ENCODE results near the gene RNF151.
A peak's percentile ranks its signal among the peaks of the same experiment; 100 is the strongest.
"Not testable (repeated sequence)": the region's sequence is repeated elsewhere in the genome, so short reads cannot be mapped to it uniquely, and the experiment has no call there.

The RNF151 gene

DNA sequence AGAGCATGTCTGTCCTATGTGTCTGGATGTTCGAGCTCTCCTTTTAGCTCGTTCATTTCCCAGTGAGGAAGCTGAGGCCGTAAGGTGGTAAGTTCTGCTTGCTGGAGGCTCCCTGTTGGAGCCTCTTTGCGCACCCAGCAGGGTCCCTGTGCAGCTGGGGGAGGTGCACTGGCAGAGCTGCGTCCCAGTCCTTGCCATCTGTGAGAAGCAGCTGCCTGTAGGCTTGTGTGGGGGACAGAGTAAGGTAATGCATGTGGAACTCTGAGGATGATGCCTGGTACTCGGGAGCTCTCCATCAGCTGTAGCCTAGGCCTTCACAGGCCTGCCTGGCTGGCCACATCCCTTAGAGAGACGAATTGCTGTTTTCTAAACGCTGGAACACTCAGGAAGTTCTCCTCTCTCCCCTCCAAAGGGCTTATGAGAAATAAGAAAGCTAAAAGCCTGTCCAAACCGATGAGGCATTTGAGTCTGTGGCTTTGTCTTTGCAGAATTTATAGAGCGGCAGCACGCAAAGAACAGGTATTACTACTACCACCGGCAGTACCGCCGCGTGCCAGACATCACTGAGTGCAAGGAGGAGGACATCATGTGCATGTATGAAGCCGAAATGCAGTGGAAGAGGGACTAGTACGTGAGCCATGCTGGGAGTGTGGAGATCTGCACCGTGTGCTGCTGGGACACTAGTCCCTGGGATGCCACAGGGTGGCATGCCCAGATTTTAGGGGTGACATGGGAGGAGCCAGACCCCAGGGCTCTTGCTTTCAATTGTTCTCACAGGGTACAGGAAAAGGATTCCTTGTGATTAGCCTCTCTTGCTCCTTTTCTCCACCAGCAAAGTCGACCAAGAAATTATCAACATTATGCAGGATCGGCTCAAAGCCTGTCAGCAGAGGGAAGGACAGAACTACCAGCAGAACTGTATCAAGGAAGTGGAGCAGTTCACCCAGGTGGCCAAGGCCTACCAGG lies 5.7 kb upstream of the RNF151 start:
- peak; percentile 60 for DNase-seq

DNA sequence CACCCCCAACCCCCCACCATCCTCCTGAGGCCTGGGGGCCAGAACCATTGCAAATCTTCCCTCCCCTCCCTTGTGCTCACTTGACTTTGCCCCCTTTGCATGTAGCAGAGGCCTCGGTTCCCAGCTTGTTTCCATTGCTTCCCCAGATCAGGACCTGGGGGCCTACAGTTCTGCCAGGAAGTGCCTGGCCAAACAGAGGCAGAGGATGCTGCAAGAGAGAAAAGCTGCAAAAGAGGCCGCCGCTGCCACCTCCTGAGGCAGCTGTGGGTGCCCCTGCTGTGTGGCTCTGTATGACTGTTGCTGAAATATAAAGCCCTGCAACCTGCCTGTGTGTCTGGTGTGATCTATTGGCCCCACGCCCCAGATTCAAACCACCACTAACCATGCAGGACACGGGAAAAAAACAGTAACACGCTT lies 5.0 kb upstream of the RNF151 start:
- DNase-seq = no peak

DNA sequence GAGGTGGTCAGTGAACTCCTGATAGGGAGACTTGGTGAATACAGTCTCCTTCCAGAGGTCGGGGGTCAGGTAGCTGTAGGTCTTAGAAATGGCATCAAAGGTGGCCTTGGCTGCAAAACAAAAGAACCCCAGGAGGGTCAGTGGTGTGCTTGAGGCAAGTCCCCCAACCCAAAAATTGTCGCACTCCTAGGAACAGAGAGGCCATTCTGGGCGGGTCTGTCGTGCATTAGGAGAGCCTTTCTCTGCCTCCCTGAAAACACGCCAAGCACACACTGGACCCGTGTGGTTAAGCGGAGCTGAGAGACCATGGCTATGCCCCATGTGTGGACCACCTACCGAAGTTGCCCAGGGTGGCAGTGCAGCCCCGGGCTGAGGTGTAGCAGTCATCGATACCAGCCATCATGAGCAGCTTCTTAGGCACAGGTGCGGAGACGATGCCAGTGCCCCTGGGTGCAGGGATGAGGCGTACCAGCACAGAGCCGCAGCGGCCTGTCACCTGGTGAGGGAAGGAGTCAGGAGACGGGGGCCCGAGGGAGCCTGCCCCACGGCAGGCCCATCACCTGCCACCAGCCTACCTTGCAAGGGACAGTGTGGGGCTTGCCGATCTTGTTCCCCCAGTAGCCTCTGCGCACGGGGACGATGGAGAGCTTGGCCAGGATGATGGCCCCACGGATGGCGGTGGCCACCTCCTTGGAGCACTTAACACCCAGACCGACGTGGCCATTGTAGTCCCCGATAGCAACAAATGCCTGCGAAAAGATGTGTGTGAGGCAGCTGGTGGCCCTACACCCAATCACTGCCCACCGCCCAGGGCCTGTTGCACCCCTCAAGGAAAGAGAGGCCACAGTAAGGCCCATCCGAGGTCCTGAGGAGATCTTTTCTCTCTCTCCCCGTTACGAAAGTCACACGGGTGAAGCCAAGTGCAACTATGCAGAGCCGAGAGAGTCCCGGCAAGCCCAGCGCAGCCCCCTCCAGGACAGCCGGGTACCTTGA lies 4.2 kb upstream of the RNF151 start:
- not testable (repeated sequence) for DNase-seq

DNA sequence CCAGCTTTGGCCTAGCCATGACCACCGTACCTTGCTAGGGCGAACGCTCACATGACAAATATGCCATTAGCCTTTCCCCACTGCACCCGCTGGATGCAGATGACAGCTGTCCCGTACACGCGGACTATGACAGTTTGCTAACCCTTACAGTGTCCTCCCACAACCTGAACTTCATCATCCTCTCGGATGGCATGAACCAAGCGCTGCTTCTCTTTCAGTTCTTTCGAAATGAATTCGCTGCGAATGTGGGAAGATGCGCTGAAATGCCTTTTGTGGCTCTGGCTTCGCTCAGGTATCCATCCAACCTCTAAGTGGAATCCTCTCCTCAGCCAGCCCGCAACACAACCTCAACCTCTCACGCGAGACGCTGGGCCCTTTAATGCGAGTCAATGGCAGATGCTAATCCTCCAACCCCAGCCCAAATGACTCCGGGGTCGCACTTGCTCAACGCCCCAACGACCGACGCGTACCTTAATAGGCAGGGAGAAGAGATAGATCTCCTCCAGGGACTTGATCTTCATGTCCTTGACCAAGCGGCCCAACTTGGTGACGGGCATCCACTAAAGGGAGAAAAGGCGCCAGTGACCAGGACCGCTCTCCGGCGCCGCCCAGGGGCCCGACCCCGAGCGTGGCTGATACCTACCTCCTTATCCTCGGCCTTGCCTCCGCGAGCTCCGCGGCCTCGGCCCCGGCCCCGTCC lies 2.7 kb upstream of the RNF151 start:
- DNase-seq = peak; percentile 44

DNA sequence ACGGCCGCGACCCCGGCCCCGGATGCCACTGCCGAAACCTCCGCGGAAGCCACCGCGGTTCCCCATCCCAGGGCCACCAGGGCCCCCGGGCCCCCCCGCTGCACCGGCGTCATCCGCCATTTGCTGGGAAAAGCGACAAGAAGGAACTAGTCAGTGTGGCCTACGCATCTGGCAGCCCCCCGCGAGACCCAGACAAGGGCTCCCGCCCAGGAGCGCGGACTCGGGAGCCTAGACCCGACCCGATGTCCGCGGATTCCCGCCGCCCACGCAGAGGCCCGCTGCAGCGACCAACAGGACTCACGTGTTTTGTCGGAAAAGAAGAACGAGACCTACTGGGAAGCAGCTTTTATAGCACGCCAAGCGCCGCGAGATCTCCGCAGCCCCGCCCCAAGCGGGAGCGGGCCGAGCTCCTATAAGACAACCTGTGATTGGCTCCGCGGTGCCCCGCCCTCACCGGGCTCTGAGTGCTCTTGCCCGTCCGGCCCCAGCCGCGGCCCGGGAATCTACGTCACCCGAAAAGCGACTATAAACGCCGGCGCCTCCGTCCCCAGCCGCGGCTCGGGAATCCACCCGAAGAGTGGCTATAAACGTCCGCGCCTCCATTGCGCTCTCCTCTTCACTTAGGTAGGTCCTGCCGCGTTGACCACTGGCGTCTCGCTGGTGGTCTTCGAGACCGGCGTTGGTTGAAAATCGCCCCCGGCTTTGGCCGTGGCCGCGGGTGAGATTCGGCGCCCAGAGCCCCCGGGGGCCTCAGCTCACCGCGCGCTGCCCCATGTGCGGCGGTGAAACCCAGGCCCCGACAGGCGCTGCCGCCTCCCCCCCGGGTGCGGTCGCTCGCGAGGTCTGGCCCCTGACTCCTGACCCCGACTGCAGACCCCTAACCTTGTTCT lies 1.9 kb upstream of the RNF151 start, which contains the start of gene RPS2:
Gene RPS2 (minus strand): TSS at position 321 of the 890 bp plus-strand sequence. CDS start 201 bp downstream, at position 120.
- peak; percentile 100 for DNase-seq

DNA sequence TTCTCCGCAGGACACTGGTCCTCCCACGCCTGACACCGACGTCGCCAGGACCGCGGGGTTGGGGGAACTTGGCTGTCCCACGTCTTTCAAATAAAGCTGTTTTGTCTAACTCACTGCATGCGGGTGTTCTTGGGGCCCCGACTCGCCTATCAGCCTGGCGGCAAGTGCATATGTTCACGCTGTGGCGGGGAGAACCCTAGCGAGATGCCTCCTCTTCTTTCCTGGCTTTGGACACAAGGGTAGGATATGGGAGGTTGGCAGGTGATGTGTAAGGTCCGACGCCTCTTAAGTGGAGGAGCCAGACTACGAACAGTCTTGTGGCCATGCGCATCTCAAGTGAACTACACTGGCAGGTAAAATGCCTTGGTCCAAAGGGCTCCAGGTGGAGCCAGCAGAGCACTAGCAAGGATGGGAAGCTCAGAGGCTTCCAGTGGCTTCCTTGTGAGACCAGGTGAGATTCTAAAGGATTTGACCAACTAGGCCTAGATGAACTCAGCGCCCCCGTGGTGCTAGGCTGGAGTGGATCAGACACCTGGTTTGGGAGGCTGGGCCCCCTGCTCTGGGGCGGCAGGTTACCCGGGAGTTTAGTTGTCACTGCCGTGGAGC lies 1.2 kb upstream of the RNF151 start:
- no peak for DNase-seq

DNA sequence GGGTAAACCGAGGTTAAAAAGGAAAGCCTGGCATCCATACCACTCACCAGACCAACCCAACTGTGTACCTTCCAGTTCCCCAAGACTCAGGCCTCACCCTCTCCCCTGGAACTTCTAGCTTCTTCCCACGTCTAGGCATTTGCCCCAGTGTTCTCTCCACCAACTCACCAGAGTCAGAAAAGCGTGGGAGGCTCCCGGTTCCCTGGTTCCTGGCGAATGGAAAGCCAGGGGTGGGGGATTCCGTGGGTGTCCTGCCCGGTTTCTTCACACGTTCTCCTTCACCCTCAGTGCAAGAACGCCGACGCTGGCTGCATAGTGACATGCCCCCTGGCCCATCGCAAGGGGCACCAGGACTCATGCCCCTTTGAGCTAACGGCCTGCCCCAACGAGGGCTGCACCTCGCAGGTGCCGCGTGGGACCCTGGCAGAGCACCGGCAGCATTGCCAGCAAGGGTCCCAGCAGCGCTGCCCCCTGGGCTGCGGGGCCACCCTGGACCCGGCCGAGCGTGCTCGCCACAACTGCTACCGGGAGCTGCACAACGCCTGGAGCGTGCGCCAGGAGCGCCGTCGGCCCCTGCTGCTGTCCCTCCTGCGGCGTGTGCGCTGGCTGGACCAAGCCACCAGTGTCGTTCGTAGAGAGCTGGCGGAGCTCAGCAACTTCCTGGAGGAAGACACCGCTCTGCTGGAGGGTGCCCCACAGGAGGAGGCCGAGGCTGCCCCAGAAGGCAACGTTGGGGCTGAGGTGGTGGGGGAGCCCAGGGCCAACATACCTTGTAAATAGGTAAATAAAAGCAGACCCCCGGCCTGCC lies 1.7 kb downstream of the RNF151 start:
- DNase-seq = no peak

DNA sequence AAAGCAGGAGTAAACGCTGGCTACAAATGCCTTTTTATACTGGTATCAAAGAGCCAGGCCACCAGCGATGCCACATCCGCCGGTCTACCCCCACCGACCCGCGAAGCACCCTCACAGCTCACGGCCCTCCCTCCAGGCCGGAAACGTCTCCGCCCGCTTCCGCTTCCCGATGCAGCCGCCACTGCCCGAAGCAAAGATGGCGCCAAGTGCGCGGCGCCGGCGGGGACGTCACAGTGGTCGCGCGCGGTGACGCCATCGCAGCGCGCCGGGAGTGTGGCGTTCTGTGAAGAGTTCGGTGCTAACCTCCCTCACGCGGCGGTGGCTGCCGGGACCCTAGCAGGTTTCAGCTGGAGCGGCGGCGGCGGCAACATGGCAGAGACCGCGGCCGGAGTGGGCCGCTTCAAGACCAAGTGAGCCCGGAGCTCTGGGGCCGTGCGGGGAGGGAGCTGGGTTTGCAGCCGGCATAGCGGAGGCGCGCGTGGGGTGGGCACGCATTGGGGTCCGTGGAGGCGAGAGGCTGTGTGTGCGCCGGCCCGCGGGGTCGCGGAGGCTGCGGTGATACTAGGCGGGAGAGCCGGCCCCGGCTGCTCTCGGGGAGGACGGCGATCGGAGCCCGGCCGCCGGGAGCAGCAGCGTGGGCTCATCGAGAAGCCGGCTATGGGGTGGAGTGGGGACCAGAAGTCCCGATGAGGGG lies 5.3 kb downstream of the RNF151 start, which contains the start of gene TBL3:
Gene TBL3 (plus strand): TSS at position 258 of the 694 bp plus-strand sequence. CDS start 112 bp downstream, at position 370.
- peak; percentile 99 for DNase-seq

DNA sequence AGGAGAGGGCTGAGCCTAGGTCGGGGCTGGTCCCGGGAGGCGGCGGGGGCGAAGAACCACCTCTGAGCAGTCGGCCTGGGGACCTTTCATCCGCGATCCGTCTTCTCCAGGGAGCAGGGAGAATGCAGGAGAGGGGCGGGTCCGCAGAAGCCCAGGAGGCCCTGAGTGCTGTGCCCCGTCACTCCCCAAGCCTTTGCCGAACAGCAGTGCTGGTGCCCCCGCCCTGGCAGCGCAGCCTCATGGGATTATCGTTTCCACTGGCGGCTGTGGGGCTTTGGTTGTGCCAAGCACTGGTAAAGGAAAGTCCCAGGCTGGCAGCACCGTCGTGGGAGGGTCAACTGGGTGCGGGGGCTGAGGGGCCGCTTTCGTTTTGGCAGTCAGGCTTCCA lies 5.8 kb downstream of the RNF151 start:
- no peak for DNase-seq

DNA sequence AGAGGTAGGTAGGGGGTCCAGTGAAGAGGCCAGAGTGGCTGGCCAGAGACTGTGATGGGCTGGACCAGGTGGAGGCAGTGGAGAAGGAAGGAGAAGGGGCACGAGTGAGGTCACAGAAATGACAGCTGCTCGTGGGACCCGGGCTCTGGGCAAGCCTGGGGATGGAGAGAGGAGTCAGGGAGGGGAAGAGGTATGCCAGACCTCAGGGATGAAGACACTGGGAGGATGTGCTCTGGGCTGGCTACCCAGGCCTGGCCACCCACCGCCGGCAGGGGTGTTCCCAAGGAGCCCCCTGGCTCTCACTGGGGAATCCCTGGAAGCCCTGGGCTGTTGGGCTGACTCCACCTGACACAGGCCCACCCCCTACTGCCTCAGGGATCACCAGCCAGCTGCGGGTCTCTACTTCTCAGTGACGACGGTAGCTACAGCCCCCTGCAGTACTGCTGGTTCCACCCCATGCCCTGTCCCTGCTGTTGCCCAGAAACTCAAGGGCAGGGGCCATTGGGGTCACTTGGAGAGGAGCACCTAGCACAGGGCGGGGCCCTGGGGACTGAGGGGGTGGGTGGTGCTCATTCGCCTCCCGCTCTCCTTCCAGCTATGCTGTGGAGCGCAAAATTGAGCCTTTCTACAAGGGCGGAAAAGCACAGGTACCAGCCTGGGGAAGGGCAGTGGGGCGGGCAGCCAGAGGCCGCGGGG lies 7.0 kb downstream of the RNF151 start:
- DNase-seq = no peak

DNA sequence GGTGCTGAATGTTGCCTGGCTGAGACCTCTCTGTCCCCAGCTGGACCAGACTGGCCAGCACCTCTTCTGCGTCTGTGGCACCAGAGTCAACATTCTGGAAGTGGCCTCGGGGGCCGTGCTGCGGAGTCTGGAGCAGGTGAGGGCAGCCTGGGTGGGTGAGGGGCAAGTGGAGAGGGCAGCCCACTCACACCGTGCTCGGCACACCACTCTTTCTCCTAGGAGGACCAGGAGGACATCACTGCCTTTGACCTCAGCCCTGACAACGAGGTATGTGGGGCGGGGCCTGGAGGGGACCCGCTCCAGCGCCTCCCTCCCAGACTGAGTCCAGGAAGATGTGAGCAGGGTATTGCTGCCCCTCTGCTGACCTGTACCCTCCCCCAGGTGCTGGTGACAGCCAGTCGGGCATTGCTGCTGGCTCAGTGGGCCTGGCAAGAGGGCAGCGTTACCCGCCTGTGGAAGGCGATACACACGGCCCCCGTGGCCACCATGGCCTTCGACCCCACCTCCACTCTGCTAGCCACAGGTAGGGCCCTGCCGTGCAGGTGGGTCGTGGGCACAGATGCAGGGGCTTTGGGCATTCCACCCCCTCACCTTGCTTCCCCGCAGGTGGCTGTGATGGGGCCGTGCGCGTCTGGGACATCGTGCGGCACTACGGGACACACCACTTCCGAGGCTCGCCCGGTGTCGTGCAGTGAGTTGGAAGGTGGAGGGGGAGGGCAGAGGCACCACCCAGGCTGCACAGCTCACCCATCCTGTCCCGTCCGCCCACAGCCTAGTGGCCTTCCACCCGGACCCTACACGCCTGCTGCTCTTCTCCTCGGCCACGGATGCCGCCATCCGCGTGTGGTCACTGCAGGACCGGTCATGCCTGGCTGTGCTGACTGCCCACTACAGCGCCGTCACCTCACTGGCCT lies 7.8 kb downstream of the RNF151 start:
- no peak for DNase-seq

DNA sequence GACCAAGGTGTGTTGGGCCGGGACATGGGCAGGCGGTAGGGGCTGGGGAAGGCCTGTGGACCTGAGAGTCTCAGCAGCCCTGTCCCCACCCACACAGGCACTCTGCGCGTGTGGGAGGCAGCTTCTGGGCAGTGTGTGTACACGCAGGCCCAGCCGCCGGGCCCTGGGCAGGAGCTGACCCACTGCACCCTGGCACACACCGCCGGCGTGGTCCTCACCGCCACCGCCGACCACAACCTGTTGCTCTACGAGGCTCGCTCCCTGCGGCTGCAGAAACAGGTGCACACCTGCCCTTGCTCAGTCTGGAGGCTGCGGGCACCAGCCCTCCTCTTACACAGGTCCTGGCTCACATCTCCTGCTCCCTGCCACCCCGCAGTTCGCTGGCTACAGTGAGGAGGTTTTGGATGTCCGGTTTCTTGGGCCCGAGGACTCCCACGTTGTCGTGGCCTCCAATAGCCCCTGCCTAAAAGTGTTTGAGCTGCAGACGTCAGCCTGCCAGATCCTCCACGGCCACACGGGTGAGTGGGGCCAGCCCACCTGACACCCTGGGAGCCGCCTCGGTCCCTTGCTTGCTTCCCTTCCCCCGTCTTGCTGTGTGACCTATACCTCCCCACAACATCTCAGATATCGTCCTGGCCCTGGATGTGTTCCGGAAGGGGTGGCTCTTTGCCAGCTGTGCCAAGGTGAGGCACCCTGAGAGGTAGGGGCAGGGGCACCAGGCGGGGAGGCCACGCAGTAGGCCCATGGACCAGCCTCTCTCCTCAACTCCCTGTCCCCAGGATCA lies 9.0 kb downstream of the RNF151 start:
- no peak for DNase-seq

DNA sequence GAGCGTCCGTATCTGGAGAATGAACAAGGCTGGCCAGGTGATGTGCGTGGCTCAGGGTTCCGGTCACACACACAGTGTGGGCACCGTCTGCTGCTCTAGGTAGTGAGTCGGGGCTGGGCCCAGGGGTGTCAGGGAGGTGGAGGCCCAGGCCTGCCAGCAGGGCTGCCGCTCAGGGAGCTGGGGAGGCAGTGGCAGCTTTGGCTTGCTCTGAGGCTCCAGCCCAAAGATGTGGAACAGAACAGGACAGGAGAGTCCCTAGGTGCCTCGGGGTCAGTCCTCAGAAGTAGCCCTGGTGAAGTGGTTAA lies 9.5 kb downstream of the RNF151 start:
- DNase-seq = no peak

DNA sequence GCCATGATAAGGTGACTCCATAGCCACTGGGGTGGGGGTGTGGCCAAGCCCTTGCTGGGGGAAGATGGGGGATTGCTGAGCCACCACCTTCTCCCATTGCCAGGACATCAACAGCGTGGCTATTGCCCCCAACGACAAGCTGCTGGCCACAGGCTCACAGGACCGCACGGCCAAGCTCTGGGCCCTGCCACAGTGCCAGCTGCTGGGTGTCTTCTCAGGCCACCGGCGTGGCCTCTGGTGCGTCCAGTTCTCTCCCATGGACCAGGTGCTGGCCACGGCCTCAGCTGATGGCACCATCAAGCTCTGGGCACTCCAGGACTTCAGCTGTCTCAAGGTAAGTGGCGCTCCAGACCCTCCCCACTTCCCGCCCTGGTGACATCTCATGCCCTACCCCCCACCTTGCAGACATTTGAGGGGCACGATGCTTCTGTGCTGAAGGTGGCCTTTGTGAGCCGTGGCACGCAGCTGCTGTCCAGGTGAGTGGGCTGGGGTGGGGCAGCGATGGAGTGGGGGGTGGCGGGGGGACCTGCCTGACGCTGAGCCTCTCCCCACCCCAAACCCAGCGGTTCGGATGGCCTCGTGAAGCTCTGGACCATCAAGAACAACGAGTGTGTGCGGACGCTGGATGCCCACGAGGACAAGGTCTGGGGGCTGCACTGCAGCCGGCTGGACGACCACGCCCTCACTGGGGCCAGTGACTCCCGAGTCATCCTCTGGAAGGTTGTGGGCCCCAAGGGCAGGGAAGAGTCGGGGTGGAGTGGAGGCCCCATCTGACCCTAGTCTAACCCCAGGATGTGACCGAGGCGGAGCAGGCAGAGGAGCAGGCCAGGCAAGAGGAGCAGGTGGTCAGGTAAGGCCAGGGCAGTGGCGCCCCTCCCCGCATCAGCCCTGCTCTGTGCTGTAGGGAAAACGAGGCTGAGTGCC lies 10.6 kb downstream of the RNF151 start:
- DNase-seq = no peak

DNA sequence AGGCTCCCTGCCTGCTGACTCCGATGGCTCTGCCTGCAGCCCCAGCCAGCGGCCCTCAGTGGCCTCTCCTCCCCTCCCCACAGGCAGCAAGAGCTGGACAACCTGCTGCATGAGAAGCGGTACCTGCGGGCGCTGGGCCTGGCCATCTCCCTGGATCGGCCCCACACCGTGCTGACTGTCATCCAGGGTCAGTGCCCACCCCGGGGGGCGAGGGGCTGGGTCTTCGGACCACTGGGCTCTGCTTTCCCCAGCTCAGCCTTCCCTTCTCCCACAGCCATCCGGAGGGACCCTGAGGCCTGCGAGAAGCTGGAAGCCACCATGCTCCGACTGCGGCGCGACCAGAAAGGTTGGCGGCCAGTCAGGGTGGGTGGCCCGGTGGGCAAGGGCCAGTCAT lies 11.2 kb downstream of the RNF151 start:
- no peak for DNase-seq
